ENCODE results near the gene NDUFB5. TPM values are rescaled to one million over a fixed set of nuclear protein-coding genes. Genes with fewer than 3 reads are reported as not detected.

NDUFB5 gene
- total and polyA plus RNA-seq, 2 donors (not counting 1 experiment from before 2014, with no cell fraction given) = 16.1 to 52.9 TPM

- ChIA-PET POLR2A (no interaction called here), CTCF (no interaction called here)
- Mint-ChIP-seq H3K4me3 (no peak overlapping the region), H3K4me1 (no peaks in the 10 kb centered on the region), H3K9me3 (ENCODE audit: insufficient read depth) (no peaks in the 10 kb centered on the region), H3K27ac (no peak overlapping the region), H3K27me3 (no peaks in the 10 kb centered on the region)
- no peak overlapping the region for H3K27ac ChIP-seq (ENCODE audit: low read length in 2 of 2)
- ATAC-seq (ENCODE audit: low read depth) (no peak), DNase-seq (no peak)
- 97% methylated on average over 2 of the region's 4 CpGs for WGBS (ENCODE audit: insufficient coverage)
- no peaks in the 10 kb centered on the region for H3K27me3 ChIP-seq (replicated peaks in 1 of 4; ENCODE audit: control extremely low read depth in 1 of 4, control insufficient read depth in 3 of 4, insufficient read depth in 4 of 4, low read length in 3 of 4)
- no peaks in the 10 kb centered on the region for H3K9me3 ChIP-seq (ENCODE audit: control extremely low read depth in 1 of 3, control insufficient read depth in 2 of 3, insufficient read depth in 1 of 3, low read length in 2 of 3)
- H2AFZ ChIP-seq (ENCODE audit: insufficient read depth, low read depth, low read length, poor library complexity, severe bottlenecking) = no peak overlapping the region
- H3K9ac ChIP-seq (ENCODE audit: low read length) = no peak overlapping the region
- intact Hi-C loops (cut with micrococcal nuclease) = no loop called here
- H3K4me3 ChIP-seq (ENCODE audit: control extremely low read depth in 1 of 5, extremely low read depth in 1 of 5, insufficient read depth in 1 of 5, low read depth in 2 of 5, low read length in 4 of 5) = no peak overlapping the region
- TF ChIP-seq CTCF (IDR thresholded peaks at IDR 0.05) = no peak
- no peak for TF ChIP-seq EZH2 (IDR thresholded peaks at IDR 0.05; ENCODE audit: borderline replicate concordance, insufficient read depth, low read depth, low read length, poor library complexity, severe bottlenecking)
- H4K20me1 ChIP-seq (ENCODE audit: control insufficient read depth, insufficient read depth, low read length, poor library complexity, severe bottlenecking) = no peaks in the 10 kb centered on the region
- no peaks in the 10 kb centered on the region for H3K4me1 ChIP-seq (ENCODE audit: control insufficient read depth in 2 of 2, insufficient read depth in 2 of 2, low read length in 2 of 2)
- peaks cover 39% of the 10 kb centered on the region for H3K79me2 ChIP-seq (ENCODE audit: control insufficient read depth, insufficient read depth, low read length)
- H3K36me3 ChIP-seq (replicated peaks in 1 of 2; ENCODE audit: control extremely low read depth in 1 of 2, control insufficient read depth in 1 of 2, extremely low read depth in 1 of 2, insufficient read depth in 2 of 2, low read length in 1 of 2) = no peaks in the 10 kb centered on the region
- no peak overlapping the region for H3K4me2 ChIP-seq (replicated peaks; ENCODE audit: low read depth, low read length, poor library complexity, severe bottlenecking)
Measured at GRCh38 chr3:179672918-179673317, 68.3 kb downstream of the NDUFB5 start.

- Mint-ChIP-seq H3K27me3 (no peaks in the 10 kb centered on the region), H3K27ac (no peak overlapping the region), H3K4me1 (no peaks in the 10 kb centered on the region), H3K4me3 (no peak overlapping the region), H3K9me3 (ENCODE audit: insufficient read depth) (no peaks in the 10 kb centered on the region)
- Histone ChIP-seq H3K27ac (ENCODE audit: low read length in 2 of 2) (no peak overlapping the region), H4K20me1 (ENCODE audit: control insufficient read depth, insufficient read depth, low read length, poor library complexity, severe bottlenecking) (no peaks in the 10 kb centered on the region), H3K4me1 (ENCODE audit: control insufficient read depth in 2 of 2, insufficient read depth in 2 of 2, low read length in 2 of 2) (no peaks in the 10 kb centered on the region), H2AFZ (ENCODE audit: insufficient read depth, low read depth, low read length, poor library complexity, severe bottlenecking) (no peak overlapping the region), H3K27me3 (replicated peaks in 1 of 4; ENCODE audit: control extremely low read depth in 1 of 4, control insufficient read depth in 3 of 4, insufficient read depth in 4 of 4, low read length in 3 of 4) (no peaks in the 10 kb centered on the region), H3K79me2 (ENCODE audit: control insufficient read depth, insufficient read depth, low read length) (peaks cover 37% of the 10 kb centered on the region), H3K4me3 (ENCODE audit: control extremely low read depth in 1 of 5, extremely low read depth in 1 of 5, insufficient read depth in 1 of 5, low read depth in 2 of 5, low read length in 4 of 5) (no peak overlapping the region), H3K36me3 (replicated peaks in 1 of 2; ENCODE audit: control extremely low read depth in 1 of 2, control insufficient read depth in 1 of 2, extremely low read depth in 1 of 2, insufficient read depth in 2 of 2, low read length in 1 of 2) (no peaks in the 10 kb centered on the region), H3K9ac (ENCODE audit: low read length) (no peak overlapping the region), H3K9me3 (ENCODE audit: control extremely low read depth in 1 of 3, control insufficient read depth in 2 of 3, insufficient read depth in 1 of 3, low read length in 2 of 3) (no peaks in the 10 kb centered on the region), H3K4me2 (replicated peaks; ENCODE audit: low read depth, low read length, poor library complexity, severe bottlenecking) (no peak overlapping the region)
- no peak for ATAC-seq (ENCODE audit: low read depth)
- TF ChIP-seq EZH2 (IDR thresholded peaks at IDR 0.05; ENCODE audit: borderline replicate concordance, insufficient read depth, low read depth, low read length, poor library complexity, severe bottlenecking) (no peak), CTCF (IDR thresholded peaks at IDR 0.05) (no peak)
- POLR2A ChIA-PET = no interaction called here
- WGBS (ENCODE audit: insufficient coverage) = 98% methylated on average over 8 of the region's 8 CpGs
- DNase-seq = no peak
- CTCF ChIA-PET = no interaction called here
- intact Hi-C loops (cut with micrococcal nuclease) = no loop called here
Measured at GRCh38 chr3:179673523-179673922, 68.9 kb downstream of the NDUFB5 start.
